Ovary (tissue), 9 donors: ENCODE data around the gene AHR. TPM values are rescaled to one million over a fixed set of nuclear protein-coding genes. Genes with fewer than 3 reads are reported as not detected.

ENCODE experiments used
- DNase-seq, 5 donors: peaks; one replicate each; pipeline ENCODE4 v3.0.0-alpha.2; 2019 to 2020
- H3K27ac ChIP-seq, 2 donors: fragments of 200-600 bp; one replicate each; pipeline versions ENCODE4 v1.5.1 to v1.8.0; 2019 to 2022
- H3K27me3 ChIP-seq: fragments of 200-600 bp; one replicate; pipeline ENCODE4 v1.8.0; 2022
- H3K36me3 ChIP-seq: fragments of 200-600 bp; sonication (generic); one replicate; pipeline ENCODE4 v1.5.1; 2019
- H3K4me1 ChIP-seq: one replicate; pipeline ENCODE4 v1.8.1; 2013; ENCODE audit warnings: mild to moderate bottlenecking, moderate library complexity; ENCODE audit not compliant: insufficient read depth
- H3K4me3 ChIP-seq: fragments of 200-600 bp; sonication (generic); one replicate; pipeline ENCODE4 v1.5.1; 2017
- H3K9me3 ChIP-seq, 2 donors: fragments of 200-600 bp in 1 of 2; sonication (generic) in 1 of 2; one replicate each; pipeline versions ENCODE4 v1.5.1 to v1.8.1; 2013 to 2019; ENCODE audit warnings: mild to moderate bottlenecking in 1 of 2, moderate library complexity in 1 of 2
- EP300 ChIP-seq: sonication (generic); formaldehyde crosslinking; IDR thresholded peaks from one replicate; pipeline ENCODE4 v1.6.1; 2017; ENCODE audit warnings: antibody characterized with exemption
- POLR2A ChIP-seq: fragments of 450-650 bp; IDR thresholded peaks from one replicate; pipeline ENCODE4 v1.6.1; 2017; ENCODE audit warnings: antibody characterized with exemption, mild to moderate bottlenecking, moderate library complexity
- WGBS, 3 donors: extraction: QIAGEN DNeasy Blood & Tissue Kit in 1 of 3; methylation state at CpG; one replicate each; pipeline versions ENCODE4 v1.1.5 to v1.1.7; 2013 to 2017; 5-methylcytosine and 5-hydroxymethylcytosine counted together
- intact Hi-C, 4 donors: fragments of 100-400 bp; cut with DNase I; formaldehyde crosslinking; loops; one replicate each; pipeline versions ENCODE4 v1.11.0 to v1.15.1; 2022 to 2023
- polyA plus RNA-seq, 2 donors: library from polyadenylated mRNA; stranded (reverse); fragments of 200-250 nt in 1 of 2; fragments of 350-450 nt in 1 of 2; fragmentation: Illumina TruSeq in 1 of 2; extraction: RNeasy Lipid Tissue Mini Kit (QIAGEN cat#74804) in 1 of 2; gene quantifications; one replicate each; pipeline ENCODE4 v1.2.3, GENCODE V29; 2013 to 2014
- total RNA-seq, 7 donors: library from RNA; depleted of rRNA in 2 of 7; stranded (reverse); fragments of >200 nt in 2 of 7; fragmentation: NEBNext Ultra II Directional in 3 of 7; extraction: Animal tissue kit (Norgen Biotek cat#: 25700) in 3 of 7; gene quantifications; one replicate each; pipeline versions ENCODE4 v1.1.0 to v1.2.4, GENCODE V29; 2016 to 2023
- TF ChIP-seq, protein P1 (sequence below), 3 donors: fragments of 450-650 bp in 2 of 3; fragments of 200-600 bp in 1 of 3; IDR thresholded peaks; one replicate each; pipeline versions ENCODE4 v1.5.1 to v1.8.0; 2016 to 2022; ENCODE audit warnings: antibody characterized with exemption in 3 of 3, mild to moderate bottlenecking in 1 of 3
- donor health status: DM: no; HTN: no; CAD: no; lungs with moderate emphysema.
- donor health status: DM: no; HTN: no; CAD: no.
- donor health status: Bipolar disorder and iron deficiency.
- donor health status: DM: yes; HTN: yes; CAD: no.
- donor health status: DM: no; HTN: no; CAD: no.
- donor health status: DM: yes; HTN: yes; CAD: no.

AHR gene
- total and polyA plus RNA-seq, 9 donors, result 9.7 to 105 (median 40.9) TPM

DNA sequence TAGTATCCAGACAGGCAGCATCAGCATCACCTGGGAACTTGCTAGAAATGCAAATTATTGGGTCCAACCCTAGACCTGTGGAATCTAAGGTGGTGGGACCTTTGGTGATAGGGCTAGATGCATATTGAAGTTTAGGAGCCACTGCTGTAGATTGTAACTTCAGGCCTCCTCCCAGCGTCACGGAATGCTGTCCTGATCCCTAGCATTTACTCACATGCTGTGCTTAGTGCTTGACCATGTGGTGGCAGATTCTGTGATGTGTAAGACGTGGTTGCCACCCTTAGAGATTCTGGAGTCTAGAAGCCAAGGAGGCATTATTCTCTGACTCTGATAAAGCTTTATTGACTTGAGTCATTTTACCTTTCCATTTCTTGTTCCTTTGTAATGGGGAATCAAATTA lies 13.5 kb downstream of the AHR start:
- Histone ChIP-seq H3K36me3 (no peaks in the 10 kb centered on the region), H3K4me3 (no peak overlapping the region), H3K27ac (no peak overlapping the region), H3K27me3 (no peaks in the 10 kb centered on the region), H3K4me1 (no peaks in the 10 kb centered on the region), H3K9me3 (no peaks in the 10 kb centered on the region)
- DNase-seq, result no peak
- intact Hi-C loops, result no loop called here
- TF ChIP-seq EP300 (no peak), POLR2A (no peak)
- TF ChIP-seq, protein P1, sequence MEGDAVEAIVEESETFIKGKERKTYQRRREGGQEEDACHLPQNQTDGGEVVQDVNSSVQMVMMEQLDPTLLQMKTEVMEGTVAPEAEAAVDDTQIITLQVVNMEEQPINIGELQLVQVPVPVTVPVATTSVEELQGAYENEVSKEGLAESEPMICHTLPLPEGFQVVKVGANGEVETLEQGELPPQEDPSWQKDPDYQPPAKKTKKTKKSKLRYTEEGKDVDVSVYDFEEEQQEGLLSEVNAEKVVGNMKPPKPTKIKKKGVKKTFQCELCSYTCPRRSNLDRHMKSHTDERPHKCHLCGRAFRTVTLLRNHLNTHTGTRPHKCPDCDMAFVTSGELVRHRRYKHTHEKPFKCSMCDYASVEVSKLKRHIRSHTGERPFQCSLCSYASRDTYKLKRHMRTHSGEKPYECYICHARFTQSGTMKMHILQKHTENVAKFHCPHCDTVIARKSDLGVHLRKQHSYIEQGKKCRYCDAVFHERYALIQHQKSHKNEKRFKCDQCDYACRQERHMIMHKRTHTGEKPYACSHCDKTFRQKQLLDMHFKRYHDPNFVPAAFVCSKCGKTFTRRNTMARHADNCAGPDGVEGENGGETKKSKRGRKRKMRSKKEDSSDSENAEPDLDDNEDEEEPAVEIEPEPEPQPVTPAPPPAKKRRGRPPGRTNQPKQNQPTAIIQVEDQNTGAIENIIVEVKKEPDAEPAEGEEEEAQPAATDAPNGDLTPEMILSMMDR (IDR thresholded peaks at IDR 0.05), result no peak
- WGBS, 3 donors, result 88 to 92% (median 90%) methylated on average over 3 of the region's 3 CpGs

DNA sequence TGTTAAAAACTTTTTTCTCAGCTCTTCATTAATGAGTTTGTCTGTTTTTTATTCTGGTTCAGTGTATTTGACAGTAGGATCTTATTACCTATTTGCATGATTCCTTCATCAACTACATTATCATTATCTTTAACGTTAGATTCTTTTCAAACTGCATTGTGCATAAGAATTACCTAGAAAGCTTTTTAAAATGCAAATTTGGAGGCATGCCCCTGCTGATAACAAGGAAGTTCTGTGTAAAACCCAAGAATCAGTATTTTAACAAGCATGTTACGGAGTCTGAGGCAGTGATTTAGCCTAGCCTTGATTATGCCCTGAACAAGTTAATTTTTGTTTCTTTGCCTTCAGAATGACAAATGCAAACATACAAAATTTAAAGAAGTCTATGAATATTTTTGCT lies 14.2 kb downstream of the AHR start:
- no peak for DNase-seq
- Histone ChIP-seq H3K27me3 (no peaks in the 10 kb centered on the region), H3K4me3 (no peak overlapping the region), H3K4me1 (no peaks in the 10 kb centered on the region), H3K36me3 (no peaks in the 10 kb centered on the region), H3K27ac (no peak overlapping the region), H3K9me3 (no peaks in the 10 kb centered on the region)
- WGBS, 3 donors, result 77 to 84% (median 79%) methylated on average over 2 of the region's 2 CpGs
- intact Hi-C loops, result no loop called here
- TF ChIP-seq, protein P1 (IDR thresholded peaks at IDR 0.05), result no peak
- TF ChIP-seq POLR2A, result no peak
- TF ChIP-seq EP300, result no peak

- Histone ChIP-seq H3K4me1 (no peaks in the 10 kb centered on the region), H3K9me3 (no peaks in the 10 kb centered on the region), H3K36me3 (no peaks in the 10 kb centered on the region), H3K27ac (no peak overlapping the region), H3K4me3 (no peak overlapping the region), H3K27me3 (no peaks in the 10 kb centered on the region)
- DNase-seq, result no peak
- TF ChIP-seq, protein P1 (IDR thresholded peaks at IDR 0.05), result no peak
- TF ChIP-seq EP300 (no peak), POLR2A (no peak)
- intact Hi-C loops, result no loop called here
- 85 to 90% (median 90%) methylated on average over 5 of the region's 5 CpGs for WGBS, 3 donors
Measured at GRCh38 chr7:17313194-17313593, 14.7 kb downstream of the AHR start.

GRCh38 chr7:17315974-17316373 lies 17.5 kb downstream of the AHR start:
- intact Hi-C loops, result no loop called here
- TF ChIP-seq, protein P1 (IDR thresholded peaks at IDR 0.05), result no peak
- TF ChIP-seq POLR2A, result no peak
- no peak for TF ChIP-seq EP300
- DNase-seq, result no peak
- no peak overlapping the region for H3K4me3 ChIP-seq
- no peak overlapping the region for H3K27ac ChIP-seq
- no peaks in the 10 kb centered on the region for H3K36me3 ChIP-seq
- no peaks in the 10 kb centered on the region for H3K27me3 ChIP-seq
- H3K9me3 ChIP-seq, result no peaks in the 10 kb centered on the region
- no peaks in the 10 kb centered on the region for H3K4me1 ChIP-seq

GRCh38 chr7:17318146-17318545 lies 19.7 kb downstream of the AHR start:
- Histone ChIP-seq H3K4me3 (no peak overlapping the region), H3K27me3 (no peaks in the 10 kb centered on the region), H3K4me1 (no peaks in the 10 kb centered on the region), H3K36me3 (no peaks in the 10 kb centered on the region), H3K27ac (no peak overlapping the region), H3K9me3 (no peaks in the 10 kb centered on the region)
- TF ChIP-seq, protein P1 (IDR thresholded peaks at IDR 0.05), result no peak
- TF ChIP-seq POLR2A, result no peak
- TF ChIP-seq EP300, result no peak
- intact Hi-C loops, result no loop called here
- WGBS, 3 donors, result 38 to 61% (median 59%) methylated on average over 3 of the region's 3 CpGs
- no peak for DNase-seq
